Measurements from ENCODE around the gene ROCK2.
"Not testable (repeated sequence)": the region's sequence is repeated elsewhere in the genome, so short reads cannot be mapped to it uniquely, and the experiment has no call there.

The ROCK2 gene

DNA sequence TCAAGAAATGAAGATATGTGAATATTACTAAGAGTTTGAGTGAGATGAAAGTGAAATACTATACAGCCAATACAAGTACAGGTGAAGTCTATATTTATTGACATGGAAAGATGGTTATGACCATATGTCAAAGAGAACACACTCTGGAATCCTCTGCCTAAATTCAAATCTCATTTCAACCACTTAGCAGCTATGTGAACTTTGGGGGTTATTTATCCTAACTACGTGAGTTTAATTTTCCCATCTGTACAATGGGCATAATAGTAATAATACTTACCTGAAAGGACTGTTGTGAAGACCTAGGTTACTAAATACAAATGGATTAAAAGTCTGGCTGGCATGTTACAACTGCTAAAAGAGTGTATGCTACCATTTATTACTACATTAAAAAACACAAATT is 79.6 kb downstream of the ROCK2 start:
- no peak for DNase-seq (ENCODE audit: low spot score)

GRCh38 chr2:11264007-11264406 is 80.4 kb downstream of the ROCK2 start:
- DNase-seq (ENCODE audit: low spot score), result no peak

- no peak for DNase-seq (ENCODE audit: low spot score)
Measured at GRCh38 chr2:11263177-11263576, 81.3 kb downstream of the ROCK2 start.

- DNase-seq (ENCODE audit: low spot score), result not testable (repeated sequence)
Measured at GRCh38 chr2:11262438-11262837, 82.0 kb downstream of the ROCK2 start.

- DNase-seq (ENCODE audit: low spot score), result not testable (repeated sequence)
Measured at GRCh38 chr2:11261564-11261963, 82.9 kb downstream of the ROCK2 start.

DNA sequence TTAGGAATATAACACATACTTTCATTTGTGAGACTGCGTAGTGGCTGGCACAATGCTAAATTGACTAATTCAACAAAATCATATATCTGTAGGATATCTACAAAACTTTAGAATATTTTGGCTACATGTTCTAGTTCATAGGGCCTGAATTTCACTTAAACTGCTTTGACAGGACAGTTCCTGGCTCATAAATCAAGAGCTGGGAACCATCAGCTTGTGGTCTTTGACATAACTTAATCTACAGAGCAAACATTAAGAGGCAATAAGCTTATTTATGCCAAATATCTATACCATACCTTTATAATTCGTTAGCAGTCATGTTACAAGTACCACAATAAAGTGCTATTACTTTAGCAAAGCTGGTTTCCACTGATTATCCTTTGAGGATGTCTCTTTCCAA is 83.5 kb downstream of the ROCK2 start:
- no peak for DNase-seq (ENCODE audit: low spot score)

GRCh38 chr2:11257964-11258363 is 86.5 kb downstream of the ROCK2 start:
- no peak for DNase-seq (ENCODE audit: low spot score)

- no peak for DNase-seq (ENCODE audit: low spot score)
Measured at GRCh38 chr2:11257078-11257477, 87.4 kb downstream of the ROCK2 start.

DNA sequence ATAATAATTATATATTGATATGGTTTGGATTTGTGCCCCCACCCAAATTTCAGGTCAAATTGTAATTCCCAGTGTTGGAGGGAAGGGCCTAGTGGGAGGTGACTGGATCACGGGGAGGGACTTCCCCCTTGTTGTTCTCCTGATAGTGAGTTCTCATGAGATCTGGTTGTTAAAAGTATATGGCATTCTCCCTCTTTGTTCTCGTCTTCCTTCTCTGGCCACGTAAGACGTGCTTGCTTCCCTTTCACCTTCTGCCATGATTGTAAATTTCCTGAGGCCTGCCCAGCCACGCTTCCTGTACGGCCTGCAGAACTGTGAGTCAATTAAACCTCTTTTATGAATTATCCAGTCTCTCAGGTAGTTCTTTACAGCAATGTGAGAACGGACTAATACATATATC is 88.3 kb downstream of the ROCK2 start:
- no peak for DNase-seq (ENCODE audit: low spot score)

DNA sequence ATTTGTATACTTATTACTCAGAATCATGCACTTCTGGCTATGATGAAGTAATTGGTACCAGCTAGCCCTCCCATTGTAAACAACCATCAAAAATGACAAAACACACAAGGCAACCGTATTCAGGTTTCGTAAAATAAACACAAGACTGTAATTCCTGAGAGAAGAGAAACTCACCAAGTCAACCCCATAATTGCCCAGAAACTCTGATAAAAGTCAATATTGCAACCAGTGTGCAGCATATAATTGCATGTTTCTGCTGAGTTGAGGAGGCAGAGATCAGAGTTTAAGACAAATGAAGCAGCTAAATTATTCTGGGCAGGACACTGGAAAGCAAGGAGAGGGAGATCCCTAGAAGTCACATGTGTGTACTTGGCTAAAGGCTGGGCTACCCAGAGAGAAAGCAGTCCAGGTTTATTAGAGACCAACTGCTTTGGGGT is 90.3 kb downstream of the ROCK2 start:
- DNase-seq (ENCODE audit: low spot score), result no peak

- not testable (repeated sequence) for DNase-seq (ENCODE audit: low spot score)
Measured at GRCh38 chr2:11252458-11252857, 92.0 kb downstream of the ROCK2 start.

DNA sequence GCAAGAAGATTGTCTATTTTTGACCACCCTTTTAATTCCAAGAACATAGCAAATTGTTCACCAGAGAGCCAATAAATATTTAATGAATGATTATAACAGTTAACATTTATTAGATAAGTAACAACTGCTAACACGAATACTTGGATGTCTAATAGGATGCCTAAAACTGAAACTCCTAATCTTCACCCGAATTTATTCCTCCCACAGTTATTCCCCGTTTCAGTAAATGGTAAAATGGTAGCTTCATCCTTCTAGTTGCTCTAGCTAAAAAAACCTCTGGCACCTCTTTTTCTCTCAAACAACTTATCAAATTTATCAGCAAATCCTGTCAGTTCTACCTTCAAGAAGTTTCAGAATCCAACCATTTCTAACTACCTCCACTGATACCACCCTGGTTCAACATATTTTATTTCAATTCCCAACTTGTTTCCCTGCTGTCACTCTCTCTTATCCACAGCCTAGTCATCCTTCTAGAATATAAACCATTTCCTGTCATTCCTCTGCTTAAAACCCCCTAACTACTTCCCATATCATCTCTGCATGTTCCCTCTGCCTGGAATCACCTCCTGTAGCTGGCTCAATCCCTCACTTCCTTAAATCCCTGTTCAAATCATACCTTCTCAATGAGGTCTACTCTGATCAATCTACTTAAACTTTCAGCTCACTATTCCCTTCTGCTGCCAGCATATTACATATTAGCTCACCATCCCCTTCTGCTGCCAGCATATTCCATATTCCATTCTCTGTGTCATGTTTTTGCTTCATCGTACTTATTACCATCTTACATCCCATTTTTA is 93.8 kb downstream of the ROCK2 start:
- DNase-seq (ENCODE audit: low spot score), result no peak

GRCh38 chr2:11245322-11245721 is 99.1 kb downstream of the ROCK2 start:
- DNase-seq (ENCODE audit: low spot score), result no peak

DNA sequence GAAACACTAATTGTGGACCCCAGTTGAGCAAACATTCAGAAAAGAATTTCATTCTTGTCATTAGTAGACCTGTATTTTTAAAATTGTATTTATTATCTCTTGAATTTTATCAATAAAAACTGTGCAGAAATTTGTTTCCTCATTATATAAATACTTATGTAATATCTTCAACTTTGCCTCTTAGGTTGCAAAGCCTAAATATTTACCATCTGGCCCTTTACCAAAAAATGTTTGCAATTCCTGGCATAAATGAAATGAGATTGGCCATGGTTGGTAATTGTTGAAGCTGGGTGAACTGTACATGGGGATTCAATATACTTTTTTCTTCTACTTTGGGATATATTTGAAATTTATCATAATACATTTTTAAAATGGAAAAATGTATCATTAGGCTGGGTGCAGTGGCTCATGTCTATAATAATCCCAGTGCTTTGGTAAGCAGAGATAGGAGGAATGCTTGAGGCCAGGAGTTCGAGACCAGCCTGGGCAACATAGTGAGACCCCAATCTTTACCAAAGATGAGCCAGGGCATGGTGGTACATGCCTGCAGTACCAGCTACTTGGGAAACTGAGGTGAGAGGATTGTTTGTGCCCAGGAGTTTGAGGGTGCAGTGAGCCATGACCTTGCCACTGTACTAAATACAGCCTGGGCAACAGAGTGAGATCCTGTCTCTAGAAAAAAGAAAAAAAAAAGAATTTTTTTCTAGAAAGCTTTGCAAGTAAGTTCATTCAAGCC is 100.2 kb downstream of the ROCK2 start:
- no peak for DNase-seq (ENCODE audit: low spot score)

- no peak for DNase-seq (ENCODE audit: low spot score)
Measured at GRCh38 chr2:11243512-11243911, 100.9 kb downstream of the ROCK2 start.

- no peak for DNase-seq (ENCODE audit: low spot score)
Measured at GRCh38 chr2:11242542-11243174, 101.8 kb downstream of the ROCK2 start.

GRCh38 chr2:11241412-11242203 is 102.8 kb downstream of the ROCK2 start:
- no peak for DNase-seq (ENCODE audit: low spot score)

DNA sequence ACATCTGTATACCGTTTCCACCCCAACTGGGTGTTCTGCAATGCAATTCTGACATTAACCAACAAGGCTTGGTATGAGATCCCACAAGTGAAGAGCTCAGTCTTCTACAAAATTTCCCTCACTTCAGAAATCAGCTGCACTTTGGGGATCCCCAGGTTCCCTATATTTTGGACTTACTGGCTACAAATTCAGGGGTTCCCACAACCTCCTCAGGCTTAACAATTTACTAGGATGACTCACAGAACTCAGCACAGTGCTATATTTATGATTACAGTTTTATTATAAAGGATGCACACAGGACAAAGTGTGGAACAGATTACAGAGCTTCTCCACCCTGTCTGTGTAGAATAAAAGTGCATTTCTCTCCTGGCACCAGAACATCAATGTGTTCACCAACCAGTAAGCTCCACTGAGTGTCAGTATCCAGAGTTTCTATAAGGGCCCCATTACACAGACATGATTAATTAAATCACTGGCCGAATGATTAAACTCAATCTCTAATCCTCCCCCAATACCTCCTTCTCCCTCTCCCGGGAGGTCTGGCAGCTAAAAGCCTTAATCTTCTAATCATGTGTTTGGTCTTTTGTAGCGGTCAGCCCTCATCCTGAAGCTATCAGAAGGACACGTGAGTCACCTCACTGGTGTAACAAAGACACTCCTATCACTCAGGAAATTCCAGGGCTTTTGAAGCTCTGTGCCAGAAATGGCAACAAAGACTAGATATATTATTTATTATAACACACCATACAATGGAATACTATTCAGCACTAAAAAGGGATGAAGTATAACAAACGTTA is 104.6 kb downstream of the ROCK2 start:
- no peak for DNase-seq (ENCODE audit: low spot score)

GRCh38 chr2:11239147-11239546 is 105.3 kb downstream of the ROCK2 start:
- no peak for DNase-seq (ENCODE audit: low spot score)

GRCh38 chr2:11237122-11237521 is 107.3 kb downstream of the ROCK2 start:
- no peak for DNase-seq (ENCODE audit: low spot score)

DNA sequence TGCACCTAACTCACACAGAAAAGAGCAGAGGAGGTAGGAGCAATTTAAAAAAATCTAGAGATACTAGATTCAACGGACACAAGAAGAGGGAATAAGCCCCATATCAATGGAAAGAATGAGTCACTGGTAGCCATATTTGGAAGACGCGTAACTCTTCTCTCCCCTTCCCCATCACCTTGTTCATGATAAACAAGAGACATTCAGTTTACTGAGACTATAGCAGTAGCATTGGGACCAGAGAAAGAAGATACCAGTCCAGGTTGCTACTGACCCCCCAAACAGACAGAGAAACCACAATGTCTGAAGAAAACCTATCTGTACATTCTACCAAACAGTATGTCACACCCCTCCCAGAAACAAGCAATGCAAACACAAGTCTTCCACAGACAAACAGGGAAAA is 108.1 kb downstream of the ROCK2 start:
- DNase-seq (ENCODE audit: low spot score), result no peak
